Ovary (tissue), 9 donors: Measurements from ENCODE around the gene DDAH2. TPM values are rescaled to one million over a fixed set of nuclear protein-coding genes. Genes with fewer than 3 reads are reported as not detected.

ENCODE experiments used
- DNase-seq, 5 donors: peaks; one replicate each; pipeline ENCODE4 v3.0.0-alpha.2; 2019 to 2020
- H3K27ac ChIP-seq, 2 donors: fragments of 200-600 bp; one replicate each; pipeline versions ENCODE4 v1.5.1 to v1.8.0; 2019 to 2022
- H3K27me3 ChIP-seq: fragments of 200-600 bp; one replicate; pipeline ENCODE4 v1.8.0; 2022
- H3K36me3 ChIP-seq: fragments of 200-600 bp; sonication (generic); one replicate; pipeline ENCODE4 v1.5.1; 2019
- H3K4me1 ChIP-seq: one replicate; pipeline ENCODE4 v1.8.1; 2013; ENCODE audit warnings: mild to moderate bottlenecking, moderate library complexity; ENCODE audit not compliant: insufficient read depth
- H3K4me3 ChIP-seq: fragments of 200-600 bp; sonication (generic); one replicate; pipeline ENCODE4 v1.5.1; 2017
- H3K9me3 ChIP-seq, 2 donors: fragments of 200-600 bp in 1 of 2; sonication (generic) in 1 of 2; one replicate each; pipeline versions ENCODE4 v1.5.1 to v1.8.1; 2013 to 2019; ENCODE audit warnings: mild to moderate bottlenecking in 1 of 2, moderate library complexity in 1 of 2
- EP300 ChIP-seq: sonication (generic); formaldehyde crosslinking; IDR thresholded peaks from one replicate; pipeline ENCODE4 v1.6.1; 2017; ENCODE audit warnings: antibody characterized with exemption
- POLR2A ChIP-seq: fragments of 450-650 bp; IDR thresholded peaks from one replicate; pipeline ENCODE4 v1.6.1; 2017; ENCODE audit warnings: antibody characterized with exemption, mild to moderate bottlenecking, moderate library complexity
- WGBS, 3 donors: extraction: QIAGEN DNeasy Blood & Tissue Kit in 1 of 3; methylation state at CpG; one replicate each; pipeline versions ENCODE4 v1.1.5 to v1.1.7; 2013 to 2017; 5-methylcytosine and 5-hydroxymethylcytosine counted together
- intact Hi-C, 4 donors: fragments of 100-400 bp; cut with DNase I; formaldehyde crosslinking; loops; one replicate each; pipeline versions ENCODE4 v1.11.0 to v1.15.1; 2022 to 2023
- polyA plus RNA-seq, 2 donors: library from polyadenylated mRNA; stranded (reverse); fragments of 200-250 nt in 1 of 2; fragments of 350-450 nt in 1 of 2; fragmentation: Illumina TruSeq in 1 of 2; extraction: RNeasy Lipid Tissue Mini Kit (QIAGEN cat#74804) in 1 of 2; gene quantifications; one replicate each; pipeline ENCODE4 v1.2.3, GENCODE V29; 2013 to 2014
- total RNA-seq, 7 donors: library from RNA; depleted of rRNA in 2 of 7; stranded (reverse); fragments of >200 nt in 2 of 7; fragmentation: NEBNext Ultra II Directional in 3 of 7; extraction: Animal tissue kit (Norgen Biotek cat#: 25700) in 3 of 7; gene quantifications; one replicate each; pipeline versions ENCODE4 v1.1.0 to v1.2.4, GENCODE V29; 2016 to 2023
- TF ChIP-seq, protein P1 (sequence below), 3 donors: fragments of 450-650 bp in 2 of 3; fragments of 200-600 bp in 1 of 3; IDR thresholded peaks; one replicate each; pipeline versions ENCODE4 v1.5.1 to v1.8.0; 2016 to 2022; ENCODE audit warnings: antibody characterized with exemption in 3 of 3, mild to moderate bottlenecking in 1 of 3
- donor health status: DM: no; HTN: no; CAD: no; lungs with moderate emphysema.
- donor health status: DM: no; HTN: no; CAD: no.
- donor health status: Bipolar disorder and iron deficiency.
- donor health status: DM: yes; HTN: yes; CAD: no.
- donor health status: DM: no; HTN: no; CAD: no.
- donor health status: DM: yes; HTN: yes; CAD: no.

The DDAH2 gene
- total and polyA plus RNA-seq, 9 donors: 23.9 to 139 (median 95.2) TPM

DNA sequence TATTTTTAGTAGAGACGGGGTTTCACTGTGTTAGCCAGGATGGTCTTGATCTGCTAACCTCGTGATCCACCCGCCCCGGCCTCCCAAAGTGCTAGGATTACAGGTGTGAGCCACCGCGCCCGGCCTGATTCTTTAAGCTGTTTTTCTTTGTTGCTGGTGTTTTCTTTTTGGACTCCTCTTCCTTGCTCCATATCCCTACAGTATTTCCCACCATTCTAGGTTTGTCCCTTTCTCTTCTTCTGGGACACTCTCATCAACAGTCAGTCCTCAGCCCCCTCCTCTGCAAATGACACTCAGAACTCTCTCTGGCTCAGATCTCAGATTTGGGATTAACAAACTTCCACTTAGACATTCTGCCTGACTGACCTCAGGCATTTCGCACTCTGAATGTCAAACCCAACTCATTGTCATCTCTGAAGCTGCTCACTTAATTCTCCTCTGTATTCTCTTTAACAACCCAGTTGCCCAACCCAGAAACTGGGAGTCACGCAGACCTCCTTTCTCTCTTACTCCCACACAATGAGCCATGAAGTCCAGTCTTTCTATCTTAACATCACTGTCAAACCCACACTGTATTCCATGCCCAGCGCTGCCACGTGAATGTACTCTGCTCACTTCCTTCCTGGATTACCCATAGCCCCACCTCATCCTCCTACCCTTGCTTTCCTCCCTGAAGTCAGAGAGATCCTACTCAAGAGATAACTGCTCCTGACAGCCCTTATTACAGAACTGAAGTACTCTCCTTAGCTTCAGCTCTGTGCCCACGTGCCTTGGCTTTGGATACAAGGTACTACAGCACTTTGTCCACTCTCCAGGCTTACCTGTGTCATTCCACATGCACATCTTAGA lies 3.4 kb downstream of the DDAH2 start:
- Histone ChIP-seq H3K4me1 (peaks cover 5% of the 10 kb centered on the region), H3K36me3 (no peaks in the 10 kb centered on the region), H3K4me3 (no peak overlapping the region), H3K9me3 (no peaks in the 10 kb centered on the region), H3K27me3 (no peaks in the 10 kb centered on the region), H3K27ac (no peak overlapping the region)
- DNase-seq: no peak
- TF ChIP-seq EP300: no peak
- TF ChIP-seq, protein P1, sequence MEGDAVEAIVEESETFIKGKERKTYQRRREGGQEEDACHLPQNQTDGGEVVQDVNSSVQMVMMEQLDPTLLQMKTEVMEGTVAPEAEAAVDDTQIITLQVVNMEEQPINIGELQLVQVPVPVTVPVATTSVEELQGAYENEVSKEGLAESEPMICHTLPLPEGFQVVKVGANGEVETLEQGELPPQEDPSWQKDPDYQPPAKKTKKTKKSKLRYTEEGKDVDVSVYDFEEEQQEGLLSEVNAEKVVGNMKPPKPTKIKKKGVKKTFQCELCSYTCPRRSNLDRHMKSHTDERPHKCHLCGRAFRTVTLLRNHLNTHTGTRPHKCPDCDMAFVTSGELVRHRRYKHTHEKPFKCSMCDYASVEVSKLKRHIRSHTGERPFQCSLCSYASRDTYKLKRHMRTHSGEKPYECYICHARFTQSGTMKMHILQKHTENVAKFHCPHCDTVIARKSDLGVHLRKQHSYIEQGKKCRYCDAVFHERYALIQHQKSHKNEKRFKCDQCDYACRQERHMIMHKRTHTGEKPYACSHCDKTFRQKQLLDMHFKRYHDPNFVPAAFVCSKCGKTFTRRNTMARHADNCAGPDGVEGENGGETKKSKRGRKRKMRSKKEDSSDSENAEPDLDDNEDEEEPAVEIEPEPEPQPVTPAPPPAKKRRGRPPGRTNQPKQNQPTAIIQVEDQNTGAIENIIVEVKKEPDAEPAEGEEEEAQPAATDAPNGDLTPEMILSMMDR (IDR thresholded peaks at IDR 0.05): no peak
- no peak for TF ChIP-seq POLR2A
- intact Hi-C loops: loop anchor here in 1 of 4 donors (5.0 to 10.0 kb wide), 3 partner anchors 58 to 459 kb away; partner anchors contain the start of genes AGER, CSNK2B, HSPA1B and LY6G5B
- WGBS, 3 donors: 86 to 89% (median 87%) methylated on average over 12 of the region's 12 CpGs

DNA sequence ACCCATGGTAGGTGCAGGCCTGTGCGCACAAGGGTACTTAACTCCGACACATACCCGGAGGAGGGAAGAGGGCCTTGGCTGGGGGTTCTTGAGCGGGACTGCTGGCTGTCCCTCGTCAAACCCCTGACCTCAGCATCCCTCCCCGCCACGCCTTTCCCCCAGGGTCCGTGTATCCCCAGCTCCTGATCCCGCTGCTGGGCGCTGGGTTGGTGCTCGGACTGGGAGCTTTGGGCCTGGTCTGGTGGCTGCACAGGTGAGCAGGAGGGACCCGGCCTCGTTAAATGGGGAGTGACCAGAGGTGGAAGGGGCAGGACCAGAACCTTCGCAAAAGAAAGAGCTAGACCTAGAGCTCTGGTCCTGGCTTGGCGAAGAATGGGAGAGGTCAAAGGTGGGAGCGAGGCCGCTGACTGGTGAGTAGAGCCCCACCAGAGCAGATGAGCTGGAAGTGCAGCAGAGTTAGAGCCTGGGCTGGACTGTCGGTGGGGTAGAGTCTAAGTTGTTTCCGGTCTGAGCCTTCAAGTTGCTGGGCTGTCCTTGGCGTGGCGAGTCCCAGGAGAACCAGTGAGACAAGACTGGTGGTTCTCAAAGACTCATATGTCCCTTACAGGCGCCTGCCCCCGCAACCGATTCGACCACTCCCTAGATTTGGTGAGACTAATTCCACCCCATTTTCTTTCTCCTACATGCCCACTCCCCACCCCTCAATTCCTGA lies 5.0 kb downstream of the DDAH2 start:
- intact Hi-C loops: loop anchor here in 2 of 4 donors (2.0 to 10.0 kb wide), 2 partner anchors 47 to 461 kb away; partner anchors contain the start of gene AGER (in 1 of the 2)
- no peaks in the 10 kb centered on the region for H3K27me3 ChIP-seq
- H3K9me3 ChIP-seq: no peaks in the 10 kb centered on the region
- DNase-seq: no peak
- H3K4me3 ChIP-seq: no peak overlapping the region
- TF ChIP-seq POLR2A: no peak
- TF ChIP-seq, protein P1 (IDR thresholded peaks at IDR 0.05): no peak
- no peak for TF ChIP-seq EP300
- H3K27ac ChIP-seq: no peak overlapping the region
- no peaks in the 10 kb centered on the region for H3K36me3 ChIP-seq
- 83 to 87% (median 86%) methylated on average over 25 of the region's 25 CpGs for WGBS, 3 donors
- peaks cover 5% of the 10 kb centered on the region for H3K4me1 ChIP-seq

DNA sequence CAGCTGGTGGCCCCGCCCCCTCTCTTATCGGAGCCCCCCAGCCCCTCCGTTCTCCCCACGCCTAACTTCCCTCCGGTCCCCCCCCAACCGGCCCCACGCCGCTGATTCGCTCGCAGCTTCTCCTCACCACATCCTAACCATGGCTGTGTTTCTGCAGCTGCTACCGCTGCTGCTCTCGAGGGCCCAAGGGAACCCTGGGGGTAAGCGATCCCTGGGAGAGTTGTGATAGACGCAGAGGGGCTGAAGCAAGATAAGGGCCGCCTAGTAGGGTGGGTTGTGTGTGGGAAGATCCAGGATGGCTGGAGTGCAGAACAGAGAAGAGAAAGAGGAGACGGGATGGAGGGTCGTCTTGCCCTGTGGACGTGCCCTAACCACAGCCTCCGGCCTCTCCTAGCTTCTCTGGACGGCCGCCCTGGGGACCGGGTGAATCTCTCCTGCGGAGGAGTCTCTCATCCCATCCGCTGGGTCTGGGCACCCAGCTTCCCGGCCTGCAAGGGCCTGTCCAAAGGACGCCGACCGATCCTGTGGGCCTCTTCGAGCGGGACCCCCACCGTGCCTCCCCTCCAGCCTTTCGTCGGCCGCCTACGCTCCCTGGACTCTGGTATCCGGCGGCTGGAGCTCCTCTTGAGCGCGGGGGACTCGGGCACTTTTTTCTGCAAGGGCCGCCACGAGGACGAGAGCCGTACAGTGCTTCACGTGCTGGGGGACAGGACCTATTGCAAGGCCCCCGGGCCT lies 5.7 kb downstream of the DDAH2 start, which contains the start of gene MPIG6B:
Gene MPIG6B, plus strand, starts transcription at position 129 of the 735 bp plus-strand sequence. Its CDS starts 11 bp downstream, at position 140.
- DNase-seq: no peak
- TF ChIP-seq, protein P1 (IDR thresholded peaks at IDR 0.05): no peak
- no peak for TF ChIP-seq EP300
- TF ChIP-seq POLR2A: no peak
- intact Hi-C loops: loop anchor here in 2 of 4 donors (2.0 to 10.0 kb wide), 2 partner anchors 47 to 461 kb away; partner anchors contain the start of gene AGER (in 1 of the 2)
- Histone ChIP-seq H3K27ac (no peak within 1 kb of the TSS), H3K4me3 (no peak within 1 kb of the TSS), H3K9me3 (no peaks in the 10 kb centered on the region), H3K36me3 (no peaks in the 10 kb centered on the region), H3K27me3 (no peaks in the 10 kb centered on the region), H3K4me1 (peaks cover 2% of the 10 kb centered on the region)
- 54 to 62% (median 61%) methylated on average over 46 of the region's 46 CpGs for WGBS, 3 donors

DNA sequence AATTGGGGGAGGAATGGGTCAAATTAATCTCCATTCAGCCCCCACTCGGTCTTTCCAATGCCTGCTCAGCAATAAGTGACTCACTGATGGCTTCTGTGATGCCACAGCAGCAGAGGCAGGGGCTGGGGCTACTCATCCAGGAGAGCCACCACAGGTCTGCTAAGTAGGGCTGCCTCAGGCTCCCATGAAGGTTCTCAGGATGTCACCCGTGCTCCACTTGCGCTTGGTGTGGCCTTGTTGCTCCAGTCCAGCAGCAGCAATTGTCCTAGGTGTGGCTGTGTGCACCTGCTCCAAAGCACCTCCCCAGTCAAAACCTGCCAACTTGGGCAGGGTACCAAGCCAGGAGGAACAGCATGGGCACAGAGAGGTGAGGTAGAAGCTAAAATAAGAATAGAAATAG lies 6.9 kb downstream of the DDAH2 start:
- intact Hi-C loops: loop anchor here in 2 of 4 donors (2.0 to 10.0 kb wide), 2 partner anchors 49 to 463 kb away; partner anchors contain the start of gene AGER (in 1 of the 2)
- WGBS, 3 donors: 86 to 89% (median 88%) methylated on average over 3 of the region's 3 CpGs
- Histone ChIP-seq H3K4me3 (no peak overlapping the region), H3K27ac (no peak overlapping the region), H3K9me3 (no peaks in the 10 kb centered on the region), H3K4me1 (no peaks in the 10 kb centered on the region), H3K36me3 (no peaks in the 10 kb centered on the region), H3K27me3 (no peaks in the 10 kb centered on the region)
- no peak for DNase-seq
- no peak for TF ChIP-seq POLR2A
- no peak for TF ChIP-seq EP300
- TF ChIP-seq, protein P1 (IDR thresholded peaks at IDR 0.05): no peak
